Fibroblast of villous mesenchyme (primary cell): ENCODE measurements around the gene CCDC116. TPM values are rescaled to one million over a fixed set of nuclear protein-coding genes. Genes with fewer than 3 reads are reported as not detected.

ENCODE experiments used
- DNase-seq: peaks from one replicate; pipeline ENCODE4 v3.0.0-alpha.2; 2010; ENCODE audit warnings: low read depth
- H3K4me3 ChIP-seq: 2 replicates; pipeline ENCODE4 v1.5.1; 2011; ENCODE audit warnings: low read depth, mild to moderate bottlenecking, low read length
- CTCF ChIP-seq: IDR thresholded peaks from 2 replicates; pipeline ENCODE4 v1.5.1; 2012; ENCODE audit warnings: low read depth, mild to moderate bottlenecking, low read length; ENCODE audit not compliant: insufficient read depth
- small RNA-seq: library from RNA; depleted of rRNA; stranded (forward); fragments of <200 nt; gene quantifications from one replicate; pipeline ENCODE3, GENCODE V24; 2012
- total RNA-seq: library from RNA; depleted of rRNA; stranded (reverse); fragments of >200 nt; gene quantifications from 2 replicates; pipeline ENCODE4 v1.2.3, GENCODE V29; 2012

The CCDC116 gene
- total RNA-seq, 1 donor = 0.43 TPM

GRCh38 chr22:21686193-21686608 lies 53.6 kb downstream of the CCDC116 start:
- H3K4me3 ChIP-seq = no peak overlapping the region
- TF ChIP-seq CTCF = no peak
- DNase-seq = no peak

Small RNAs within 50 kb of the gene (small RNA-seq; reads per million reads assigned to genes)
- 8.3 reads per million, percentile 88 among the genes with 10 or more reads in this experiment for gene MIR301B

Other genes with a start within 250 kb of the CCDC116 start
- under 0.01 and 0.32 TPM in 2 replicates for gene RIMBP3B, start 249.0 kb upstream of the CCDC116 start, total RNA-seq
- 2.9 and 3.0 TPM in 2 replicates for gene HIC2, start 215.4 kb upstream of the CCDC116 start, total RNA-seq
- 0.97 and 1.7 TPM in 2 replicates for gene TMEM191C, start 165.4 kb upstream of the CCDC116 start, total RNA-seq
- gene RIMBP3C, start 81.3 kb upstream of the CCDC116 start, total RNA-seq = 0.43 and 0.64 TPM in 2 replicates
- 43.5 and 56.1 TPM in 2 replicates for gene UBE2L3, start 65.0 kb upstream of the CCDC116 start, total RNA-seq
- 19.0 and 27.1 TPM in 2 replicates for gene YDJC, start 2.7 kb upstream of the CCDC116 start, total RNA-seq
- gene SDF2L1, start 9.5 kb downstream of the CCDC116 start, total RNA-seq = 22.0 and 27.7 TPM in 2 replicates
- gene PPIL2, start 33.3 kb downstream of the CCDC116 start, total RNA-seq = 26.8 and 32.2 TPM in 2 replicates
- gene YPEL1, start 103.0 kb downstream of the CCDC116 start, total RNA-seq = under 0.01 TPM in 2 replicates
- 38.7 and 51.8 TPM in 2 replicates for gene MAPK1, start 234.9 kb downstream of the CCDC116 start, total RNA-seq